Fibroblast of the conjunctiva (primary cell): ENCODE measurements around the gene RTP2.
A peak's percentile ranks its signal among the peaks of the same experiment; 100 is the strongest.

Experiments
- DNase-seq: peaks from one replicate; pipeline ENCODE4 v3.0.0-alpha.2; 2010; ENCODE audit warnings: low read depth

Gene RTP2

GRCh38 chr3:187738331-187739093 is 36.2 kb upstream of the RTP2 start:
- DNase-seq = peak; percentile 91

DNA sequence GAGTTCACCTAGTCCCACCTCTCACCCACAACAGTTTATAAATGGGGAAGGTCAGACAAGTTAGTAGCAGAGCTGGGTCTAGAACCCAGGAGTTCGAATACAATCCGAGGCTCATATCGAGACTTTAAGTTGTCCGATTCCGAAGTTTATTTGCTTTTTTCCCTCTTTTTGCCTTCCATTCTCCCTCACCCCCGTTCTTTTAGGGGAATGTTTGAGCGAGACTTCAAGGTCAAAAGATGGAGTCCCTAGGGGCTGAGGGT is 35.6 kb upstream of the RTP2 start:
- DNase-seq = no peak

DNA sequence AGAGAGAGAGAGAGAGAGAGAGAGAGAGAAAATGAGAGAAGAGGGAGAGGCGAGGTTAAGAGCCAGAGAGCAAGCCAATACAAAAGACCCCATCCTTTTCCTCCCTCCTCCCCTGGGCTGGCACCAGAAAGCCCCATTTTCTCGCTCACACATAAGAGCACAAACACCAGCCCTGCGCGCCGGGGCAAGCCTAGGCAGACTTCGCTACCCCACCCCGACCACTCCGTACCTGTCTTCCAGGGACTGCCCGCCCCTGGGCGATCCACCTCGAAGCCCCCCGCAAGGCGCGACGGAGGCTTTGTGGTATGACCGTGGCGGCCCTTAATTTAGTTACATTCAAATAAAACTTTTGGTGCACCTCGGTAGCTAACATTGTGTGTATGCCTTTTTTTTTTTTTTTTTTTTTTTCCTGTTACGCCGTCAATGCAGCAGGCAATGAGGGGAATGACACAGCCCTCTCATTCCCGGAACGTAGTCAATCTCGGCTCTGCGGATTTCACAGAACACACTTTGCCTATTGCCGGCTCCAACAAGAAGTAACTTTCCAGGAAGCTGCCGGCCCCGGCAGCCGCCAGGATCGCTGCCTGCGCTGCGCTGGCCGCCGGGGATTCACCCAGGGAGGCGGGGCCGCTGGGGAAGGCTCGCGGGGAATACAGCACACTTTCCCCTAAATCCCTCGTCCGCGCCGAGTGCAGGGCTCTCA is 35.2 kb upstream of the RTP2 start:
- DNase-seq = no peak

- DNase-seq = no peak
Observed at GRCh38 chr3:187737006-187737367, 34.6 kb upstream of the RTP2 start.

- no peak for DNase-seq
Observed at GRCh38 chr3:187736418-187736871, 34.1 kb upstream of the RTP2 start.

- no peak for DNase-seq
Observed at GRCh38 chr3:187735837-187736236, 33.5 kb upstream of the RTP2 start.

- DNase-seq = no peak
Observed at GRCh38 chr3:187735383-187735782, 33.0 kb upstream of the RTP2 start.

DNA sequence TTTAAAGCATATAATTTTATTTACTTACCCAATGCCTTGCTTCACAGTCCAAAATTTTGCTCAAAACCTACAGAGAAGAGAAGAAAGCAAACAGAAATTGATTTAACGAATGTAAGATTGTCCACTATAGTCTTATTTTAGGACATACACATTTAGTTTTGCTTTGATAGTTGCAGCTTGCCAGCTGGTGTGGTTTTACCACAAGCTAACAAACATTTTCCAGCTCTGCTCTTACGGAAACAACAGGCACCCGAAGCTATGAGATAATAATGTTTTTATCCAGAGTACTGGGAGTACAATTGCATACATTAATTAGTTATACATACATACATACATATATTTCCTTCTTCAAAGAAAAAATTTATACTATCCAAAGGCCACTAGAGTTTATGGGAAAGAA is 32.5 kb upstream of the RTP2 start:
- DNase-seq = no peak

DNA sequence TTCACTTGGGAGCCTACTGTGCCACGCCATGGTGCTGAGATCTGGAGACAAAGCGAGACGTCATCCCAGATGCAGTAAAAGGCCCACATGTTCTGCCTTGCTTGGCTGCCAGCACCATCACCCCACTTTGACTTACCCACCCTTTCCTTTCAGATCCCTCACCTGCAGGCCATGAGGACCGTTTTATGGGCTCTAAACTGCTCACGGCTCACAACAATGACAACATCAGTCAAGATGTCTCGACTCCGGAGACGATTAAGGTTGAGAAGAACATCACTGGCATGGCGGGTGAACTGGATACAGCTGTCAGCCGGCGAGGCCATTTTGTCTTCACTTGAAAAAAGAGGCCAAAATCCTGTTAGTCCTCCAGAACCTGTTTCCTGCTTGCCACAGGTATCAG is 31.0 kb upstream of the RTP2 start:
- no peak for DNase-seq

DNA sequence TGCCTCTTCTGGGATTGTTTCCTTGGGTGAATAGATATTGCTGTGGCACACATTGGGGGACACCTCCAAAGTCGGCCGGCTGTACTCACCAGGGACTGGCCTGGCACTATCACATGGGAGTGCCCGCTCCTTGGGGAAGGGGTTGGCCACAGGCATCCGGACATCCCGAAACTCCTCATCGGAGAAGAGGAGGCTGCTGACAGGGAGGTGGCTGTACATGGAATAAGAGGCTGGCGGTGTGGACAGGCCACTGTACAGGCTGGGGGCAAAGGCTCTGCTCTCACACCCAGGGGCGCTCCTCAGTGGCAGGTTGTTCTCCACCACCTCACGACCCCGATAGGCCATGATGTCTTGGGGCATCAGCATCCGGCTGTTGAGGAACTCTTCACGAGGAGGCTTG is 27.2 kb upstream of the RTP2 start:
- no peak for DNase-seq

- DNase-seq = no peak
Observed at GRCh38 chr3:187728940-187729583, 26.7 kb upstream of the RTP2 start.

GRCh38 chr3:187728248-187728647 is 25.9 kb upstream of the RTP2 start:
- DNase-seq = no peak

DNA sequence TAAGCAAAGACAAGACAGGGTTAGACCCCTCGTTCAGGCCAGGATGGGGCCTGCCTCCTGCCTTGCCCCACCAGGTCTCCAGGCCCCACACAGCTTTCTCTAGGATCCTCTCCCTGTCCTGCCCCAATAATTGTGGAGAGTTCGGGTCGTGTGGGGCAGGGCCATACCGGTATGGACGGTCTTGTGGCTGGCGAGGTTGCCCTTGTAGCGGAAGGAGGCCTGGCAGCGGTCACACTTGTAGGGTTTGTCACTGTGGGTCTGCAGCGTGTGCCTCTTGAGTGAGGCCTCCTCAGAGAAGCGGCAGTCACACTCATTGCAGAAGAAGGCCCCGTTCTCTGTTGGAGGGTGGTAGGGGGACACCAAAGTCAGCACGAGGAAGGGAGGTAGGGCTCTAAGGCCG is 24.2 kb upstream of the RTP2 start:
- DNase-seq = no peak

- no peak for DNase-seq
Observed at GRCh38 chr3:187725653-187726370, 23.5 kb upstream of the RTP2 start.

GRCh38 chr3:187725224-187725623 is 22.9 kb upstream of the RTP2 start:
- DNase-seq = no peak

- DNase-seq = no peak
Observed at GRCh38 chr3:187722206-187722612, 19.9 kb upstream of the RTP2 start.

DNA sequence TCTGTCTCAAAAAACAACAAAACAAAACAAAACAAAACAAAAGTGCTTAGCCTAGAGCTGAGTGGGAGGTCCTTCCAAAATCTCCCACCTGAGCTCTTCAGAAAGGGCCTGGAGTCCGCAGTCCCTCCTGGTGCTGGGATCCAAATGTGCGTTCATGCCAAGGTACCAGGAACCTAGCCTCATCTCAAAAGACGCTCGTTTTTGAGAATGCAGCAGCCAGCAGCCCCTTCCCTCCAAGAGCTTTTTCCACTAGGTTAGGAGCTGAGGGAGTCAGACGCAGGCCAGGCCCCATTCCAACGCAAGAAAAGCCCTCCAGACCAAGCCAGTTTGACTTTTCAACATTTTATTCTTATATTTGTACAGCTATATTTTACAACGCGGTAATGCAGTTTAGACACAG is 18.7 kb upstream of the RTP2 start:
- no peak for DNase-seq

GRCh38 chr3:187720337-187720670 is 17.9 kb upstream of the RTP2 start:
- DNase-seq = no peak

DNA sequence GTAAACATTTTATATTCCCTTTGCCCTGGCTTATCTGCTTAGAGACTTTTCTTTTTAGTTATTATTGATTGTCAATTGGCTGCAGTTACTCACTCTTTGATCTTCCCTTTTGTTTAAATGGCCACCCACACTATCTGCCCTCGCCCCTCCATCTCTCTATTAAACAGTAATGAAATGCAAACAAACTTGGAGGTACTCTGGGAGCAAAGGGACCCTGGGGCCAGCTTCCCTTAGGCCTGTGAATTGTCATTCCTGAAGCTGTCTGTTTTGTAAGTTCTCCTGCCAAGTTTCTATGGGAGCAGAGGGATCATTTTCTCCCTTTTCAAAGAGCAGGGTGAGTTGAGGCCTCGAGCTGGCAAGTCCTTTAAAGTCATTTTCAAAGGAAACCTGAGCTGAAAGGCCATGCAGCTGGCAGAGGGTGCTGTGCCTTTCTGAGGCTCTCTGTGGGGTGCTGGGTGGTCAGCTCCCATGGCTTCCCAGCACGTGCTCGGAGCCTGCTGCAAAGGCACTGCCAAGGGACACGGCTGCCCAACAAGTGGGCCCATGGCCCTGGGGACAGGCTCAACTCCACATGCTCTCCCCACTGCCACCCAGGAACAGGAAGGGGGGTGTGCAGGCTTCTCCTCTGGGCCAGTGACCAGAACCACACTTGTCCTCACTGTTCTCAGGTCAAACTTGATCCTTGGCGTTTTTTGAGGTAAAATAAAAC is 17.4 kb upstream of the RTP2 start:
- DNase-seq = no peak

DNA sequence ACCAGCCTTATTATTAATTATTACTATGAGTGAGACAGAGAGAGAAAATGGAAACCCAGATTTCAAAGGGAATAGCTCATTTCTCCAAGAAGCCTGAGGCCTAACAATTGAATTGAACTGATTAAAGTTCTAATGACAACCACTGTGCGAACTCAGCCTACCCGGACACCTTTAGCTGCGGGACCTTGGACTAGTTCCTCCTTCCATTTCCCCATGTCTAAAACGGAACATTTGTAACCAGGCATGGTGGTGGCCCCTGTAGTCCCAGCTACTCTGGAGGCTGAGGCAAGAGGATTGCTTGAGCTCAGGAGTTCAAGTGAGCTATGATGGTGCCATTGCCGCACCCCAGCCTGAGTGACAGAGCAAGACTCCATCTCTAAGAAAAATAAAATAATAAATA is 16.4 kb upstream of the RTP2 start:
- DNase-seq = no peak

GRCh38 chr3:187717572-187717971 is 15.2 kb upstream of the RTP2 start:
- DNase-seq = no peak

GRCh38 chr3:187714404-187714979 is 12.1 kb upstream of the RTP2 start:
- DNase-seq = peak; percentile 57
